ENCODE results near the gene TIGD6. TPM values are rescaled to one million over a fixed set of nuclear protein-coding genes. Genes with fewer than 3 reads are reported as not detected.
"Not testable (repeated sequence)": the region's sequence is repeated elsewhere in the genome, so short reads cannot be mapped to it uniquely, and the experiment has no call there.

The TIGD6 gene
- total RNA-seq, 1 donor, result 4.7 TPM

DNA sequence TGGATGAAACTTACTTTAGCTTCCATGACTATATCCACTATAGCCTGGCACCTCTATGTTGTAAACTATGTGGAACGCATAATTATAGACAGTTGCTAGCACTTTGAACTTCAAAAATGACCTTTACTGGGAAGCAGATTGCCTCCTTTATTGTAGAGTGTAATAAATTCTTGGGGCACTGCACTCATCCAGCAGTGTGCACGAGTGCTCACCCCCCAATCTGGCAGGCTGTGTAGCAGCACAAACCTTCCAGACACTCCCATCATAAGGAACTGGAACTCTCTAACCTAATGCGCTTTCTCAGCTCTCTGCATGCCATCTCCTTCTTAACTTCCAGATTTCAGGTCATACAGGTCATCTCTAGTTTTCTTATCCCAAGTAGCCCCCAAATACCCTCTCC, 54.3 kb downstream of the TIGD6 start:
- no peak for DNase-seq (ENCODE audit: low read depth)
- no peak overlapping the region for H3K4me3 ChIP-seq (ENCODE audit: low read depth, low read length)
- TF ChIP-seq, protein P1, sequence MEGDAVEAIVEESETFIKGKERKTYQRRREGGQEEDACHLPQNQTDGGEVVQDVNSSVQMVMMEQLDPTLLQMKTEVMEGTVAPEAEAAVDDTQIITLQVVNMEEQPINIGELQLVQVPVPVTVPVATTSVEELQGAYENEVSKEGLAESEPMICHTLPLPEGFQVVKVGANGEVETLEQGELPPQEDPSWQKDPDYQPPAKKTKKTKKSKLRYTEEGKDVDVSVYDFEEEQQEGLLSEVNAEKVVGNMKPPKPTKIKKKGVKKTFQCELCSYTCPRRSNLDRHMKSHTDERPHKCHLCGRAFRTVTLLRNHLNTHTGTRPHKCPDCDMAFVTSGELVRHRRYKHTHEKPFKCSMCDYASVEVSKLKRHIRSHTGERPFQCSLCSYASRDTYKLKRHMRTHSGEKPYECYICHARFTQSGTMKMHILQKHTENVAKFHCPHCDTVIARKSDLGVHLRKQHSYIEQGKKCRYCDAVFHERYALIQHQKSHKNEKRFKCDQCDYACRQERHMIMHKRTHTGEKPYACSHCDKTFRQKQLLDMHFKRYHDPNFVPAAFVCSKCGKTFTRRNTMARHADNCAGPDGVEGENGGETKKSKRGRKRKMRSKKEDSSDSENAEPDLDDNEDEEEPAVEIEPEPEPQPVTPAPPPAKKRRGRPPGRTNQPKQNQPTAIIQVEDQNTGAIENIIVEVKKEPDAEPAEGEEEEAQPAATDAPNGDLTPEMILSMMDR (IDR thresholded peaks at IDR 0.05; ENCODE audit: insufficient read depth, low read depth, low read length), result no peak

DNA sequence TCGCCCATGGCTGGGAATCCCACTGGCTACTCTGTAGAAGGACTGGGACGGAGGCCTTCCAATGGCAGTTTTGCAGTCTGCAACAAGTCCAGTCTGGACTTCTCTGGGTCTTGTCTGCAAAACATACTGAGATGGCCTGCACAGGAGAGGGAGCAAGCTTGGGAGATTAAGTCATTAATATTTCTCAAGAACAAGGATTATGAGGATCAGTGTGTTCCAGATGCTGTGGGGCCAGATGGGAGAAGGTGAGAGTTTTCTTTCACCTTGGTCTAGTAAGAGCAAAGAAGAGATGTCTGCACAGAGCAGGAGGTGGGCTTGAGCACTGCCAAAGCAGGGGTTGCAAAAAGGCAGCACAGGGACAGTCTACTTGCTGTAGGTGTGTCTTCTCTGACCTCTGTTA, 55.8 kb downstream of the TIGD6 start, which contains the start of gene PDE6A:
Gene PDE6A (minus strand): TSS at position 128 of the 400 bp plus-strand sequence. CDS start 120 bp downstream, at position 8.
- TF ChIP-seq, protein P1 (IDR thresholded peaks at IDR 0.05; ENCODE audit: insufficient read depth, low read depth, low read length), result no peak
- no peak within 1 kb of the TSS for H3K4me3 ChIP-seq (ENCODE audit: low read depth, low read length)
- peak; percentile 76 for DNase-seq (ENCODE audit: low read depth)

DNA sequence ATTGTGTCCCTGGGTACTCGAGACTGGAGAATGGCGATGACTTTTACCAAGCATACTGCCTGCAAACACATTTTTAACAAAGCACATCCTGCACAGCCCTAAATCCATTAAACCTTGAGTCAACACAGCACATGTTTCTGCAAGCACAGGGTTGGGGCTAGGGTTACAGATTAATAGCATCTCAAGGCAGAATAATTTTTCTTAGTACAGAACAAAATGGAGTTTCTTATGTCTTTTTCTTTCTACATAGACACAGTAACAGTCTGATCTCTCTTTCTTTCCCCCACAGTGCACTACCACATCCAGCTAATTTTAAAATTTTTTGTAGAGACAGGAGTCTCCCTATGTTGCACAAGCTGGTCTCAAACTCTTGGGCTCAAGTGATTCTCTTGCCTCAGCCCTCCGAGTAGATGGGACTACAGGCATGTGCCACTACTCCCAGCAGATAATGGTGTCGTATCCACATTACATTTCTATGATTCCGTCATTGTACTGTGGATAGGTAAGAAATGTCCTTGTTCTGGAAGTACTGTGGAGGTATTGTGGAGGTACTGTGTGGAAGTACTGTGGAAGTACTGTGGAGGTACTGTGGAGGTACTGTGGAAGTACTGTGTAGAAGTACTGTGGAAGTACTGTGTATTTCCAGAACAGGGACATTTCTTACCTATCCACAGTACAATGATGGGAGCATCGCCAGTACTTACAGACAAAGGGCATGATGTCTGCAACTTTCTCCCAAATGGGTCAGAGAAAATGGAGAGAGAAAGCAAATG, 57.1 kb downstream of the TIGD6 start:
- H3K4me3 ChIP-seq (ENCODE audit: low read depth, low read length); DNase-seq (ENCODE audit: low read depth): not testable (repeated sequence)

Other genes starting within 250 kb of the TIGD6 start
- gene PDE6A, start 55.9 kb downstream of the TIGD6 start, total RNA-seq, result under 0.01 TPM in 1 of 2 replicates, not detected in the other
- 16.4 and 21.6 TPM in 2 replicates for gene SLC26A2, start 39.9 kb downstream of the TIGD6 start, total RNA-seq
- gene HMGXB3, start 85 bp upstream of the TIGD6 start, total RNA-seq, result 45.3 and 49.6 TPM in 2 replicates
- gene CSF1R, start 85.9 kb upstream of the TIGD6 start, total RNA-seq, result under 0.01 TPM in 2 replicates
- 341 TPM in 2 replicates for gene PDGFRB, start 155.2 kb upstream of the TIGD6 start, total RNA-seq
- under 0.01 and 0.64 TPM in 2 replicates for gene CDX1, start 166.1 kb upstream of the TIGD6 start, total RNA-seq
- gene SLC6A7, start 189.4 kb upstream of the TIGD6 start, total RNA-seq, result under 0.01 TPM in 2 replicates